Measurements from ENCODE around the gene GALNT12. TPM values are rescaled to one million over a fixed set of nuclear protein-coding genes. Genes with fewer than 3 reads are reported as not detected.

GALNT12 gene
- total RNA-seq, 1 donor from 2014 or later: 0.55 TPM

DNA sequence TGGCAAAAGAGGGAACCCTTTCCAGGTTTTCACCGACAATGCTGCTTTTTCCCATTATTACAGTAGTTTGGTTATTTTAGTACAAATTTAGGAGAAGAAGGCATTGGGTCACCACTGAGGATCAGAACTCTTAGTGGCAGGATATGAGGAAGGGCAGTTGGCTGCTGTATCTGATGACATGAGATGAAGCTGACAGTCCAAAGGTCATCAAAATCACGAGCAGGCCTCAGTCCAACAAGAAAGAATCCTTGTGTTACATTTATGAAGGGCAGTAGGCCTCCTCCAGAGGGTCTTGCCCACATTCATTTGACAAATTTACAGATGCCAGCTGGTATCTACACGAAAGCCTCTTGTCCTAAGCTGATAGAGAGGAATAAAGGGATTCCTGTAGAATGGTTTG is 86.7 kb downstream of the GALNT12 start:
- intact Hi-C loops (cut with micrococcal nuclease): no loop called here
- DNase-seq: no peak
- no peaks in the 10 kb centered on the region for H3K36me3 ChIP-seq
- TF ChIP-seq, protein P1, sequence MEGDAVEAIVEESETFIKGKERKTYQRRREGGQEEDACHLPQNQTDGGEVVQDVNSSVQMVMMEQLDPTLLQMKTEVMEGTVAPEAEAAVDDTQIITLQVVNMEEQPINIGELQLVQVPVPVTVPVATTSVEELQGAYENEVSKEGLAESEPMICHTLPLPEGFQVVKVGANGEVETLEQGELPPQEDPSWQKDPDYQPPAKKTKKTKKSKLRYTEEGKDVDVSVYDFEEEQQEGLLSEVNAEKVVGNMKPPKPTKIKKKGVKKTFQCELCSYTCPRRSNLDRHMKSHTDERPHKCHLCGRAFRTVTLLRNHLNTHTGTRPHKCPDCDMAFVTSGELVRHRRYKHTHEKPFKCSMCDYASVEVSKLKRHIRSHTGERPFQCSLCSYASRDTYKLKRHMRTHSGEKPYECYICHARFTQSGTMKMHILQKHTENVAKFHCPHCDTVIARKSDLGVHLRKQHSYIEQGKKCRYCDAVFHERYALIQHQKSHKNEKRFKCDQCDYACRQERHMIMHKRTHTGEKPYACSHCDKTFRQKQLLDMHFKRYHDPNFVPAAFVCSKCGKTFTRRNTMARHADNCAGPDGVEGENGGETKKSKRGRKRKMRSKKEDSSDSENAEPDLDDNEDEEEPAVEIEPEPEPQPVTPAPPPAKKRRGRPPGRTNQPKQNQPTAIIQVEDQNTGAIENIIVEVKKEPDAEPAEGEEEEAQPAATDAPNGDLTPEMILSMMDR (IDR thresholded peaks at IDR 0.05; ENCODE audit: borderline replicate concordance): no peak
- H3K27me3 ChIP-seq (ENCODE audit: low read depth): no peaks in the 10 kb centered on the region
- H3K4me1 ChIP-seq: peaks cover 35% of the 10 kb centered on the region
- no peak overlapping the region for H3K4me3 ChIP-seq
- H3K9me3 ChIP-seq (replicated peaks): peaks cover 18% of the 10 kb centered on the region
- H3K27ac ChIP-seq (replicated peaks): peak overlapping the region; percentile 69

DNA sequence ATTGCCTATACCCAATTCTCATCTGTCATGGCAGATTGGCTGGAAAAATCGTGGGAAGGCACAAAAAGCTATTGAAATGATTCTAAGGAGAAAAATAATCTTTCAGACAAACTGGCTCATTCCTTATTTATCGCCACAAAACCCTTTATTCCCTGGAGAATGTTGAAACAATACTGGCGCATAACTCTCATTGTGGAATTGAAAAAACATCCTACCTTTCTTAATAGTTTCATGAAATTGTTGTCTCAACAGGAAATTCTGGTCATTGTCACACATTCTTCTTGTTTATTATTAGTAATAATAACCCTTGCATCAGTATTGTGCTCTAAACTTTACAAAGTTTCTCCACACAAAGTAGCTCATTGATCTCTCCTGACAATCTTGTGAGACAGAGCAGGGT is 87.3 kb downstream of the GALNT12 start:
- Histone ChIP-seq H3K4me1 (peaks cover 29% of the 10 kb centered on the region), H3K27ac (replicated peaks) (peak overlapping the region; percentile 69)
- intact Hi-C loops (cut with micrococcal nuclease): no loop called here

DNA sequence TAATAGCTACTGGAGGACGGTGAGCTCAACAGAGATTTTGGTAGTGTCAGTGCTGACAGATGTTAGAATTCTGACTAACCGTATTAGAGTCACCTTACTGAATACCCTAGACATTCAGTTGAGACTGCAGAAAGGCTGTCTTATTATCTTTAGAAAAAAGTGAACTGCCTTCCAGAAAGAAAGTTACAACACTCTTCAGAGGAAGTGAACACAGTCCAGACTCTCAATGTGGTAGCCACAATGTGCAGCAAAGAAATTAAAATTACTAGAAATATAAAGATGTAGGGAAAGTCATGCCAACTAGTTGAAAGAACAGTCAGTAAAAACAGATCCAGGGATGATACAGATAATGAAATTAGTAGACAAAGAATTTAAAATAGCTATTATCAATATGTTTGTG is 89.2 kb downstream of the GALNT12 start:
- H3K4me1 ChIP-seq: peaks cover 23% of the 10 kb centered on the region

More for the DNA sequence above, 87.3 kb downstream of the GALNT12 start:
- no peak overlapping the region for H3K4me3 ChIP-seq
- peaks cover 18% of the 10 kb centered on the region for H3K9me3 ChIP-seq (replicated peaks)
- H3K36me3 ChIP-seq: no peaks in the 10 kb centered on the region
- no peaks in the 10 kb centered on the region for H3K27me3 ChIP-seq (ENCODE audit: low read depth)
- TF ChIP-seq, protein P1 (IDR thresholded peaks at IDR 0.05; ENCODE audit: borderline replicate concordance): no peak
- no peak for DNase-seq

DNA sequence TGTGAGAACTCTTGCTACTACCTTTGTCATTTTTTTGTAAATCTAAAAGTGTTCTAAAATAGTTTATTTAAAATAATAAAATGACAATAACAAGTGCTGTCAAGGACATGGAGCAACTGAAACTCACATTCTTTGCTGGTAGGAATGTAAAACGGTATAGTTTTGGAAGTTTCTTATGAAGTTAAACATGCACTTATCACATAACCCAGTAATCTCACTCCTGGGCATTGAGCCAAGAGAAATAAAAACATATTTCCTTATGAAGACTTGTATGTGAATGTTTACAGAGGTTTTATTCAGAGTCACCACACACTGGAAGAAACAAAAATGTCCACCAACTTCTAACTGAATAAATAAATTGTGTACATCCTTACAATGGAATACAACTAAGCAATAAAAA is 90.3 kb downstream of the GALNT12 start:
- Histone ChIP-seq H3K27me3 (ENCODE audit: low read depth) (no peaks in the 10 kb centered on the region), H3K4me1 (peaks cover 23% of the 10 kb centered on the region)

More for the DNA sequence above, 89.2 kb downstream of the GALNT12 start:
- TF ChIP-seq, protein P1 (IDR thresholded peaks at IDR 0.05; ENCODE audit: borderline replicate concordance): no peak
- no peak for DNase-seq
- Histone ChIP-seq H3K36me3 (no peaks in the 10 kb centered on the region), H3K27me3 (ENCODE audit: low read depth) (no peaks in the 10 kb centered on the region), H3K9me3 (replicated peaks) (peaks cover 18% of the 10 kb centered on the region), H3K4me3 (no peak overlapping the region), H3K27ac (replicated peaks) (no peak overlapping the region)
- intact Hi-C loops (cut with micrococcal nuclease): no loop called here

DNA sequence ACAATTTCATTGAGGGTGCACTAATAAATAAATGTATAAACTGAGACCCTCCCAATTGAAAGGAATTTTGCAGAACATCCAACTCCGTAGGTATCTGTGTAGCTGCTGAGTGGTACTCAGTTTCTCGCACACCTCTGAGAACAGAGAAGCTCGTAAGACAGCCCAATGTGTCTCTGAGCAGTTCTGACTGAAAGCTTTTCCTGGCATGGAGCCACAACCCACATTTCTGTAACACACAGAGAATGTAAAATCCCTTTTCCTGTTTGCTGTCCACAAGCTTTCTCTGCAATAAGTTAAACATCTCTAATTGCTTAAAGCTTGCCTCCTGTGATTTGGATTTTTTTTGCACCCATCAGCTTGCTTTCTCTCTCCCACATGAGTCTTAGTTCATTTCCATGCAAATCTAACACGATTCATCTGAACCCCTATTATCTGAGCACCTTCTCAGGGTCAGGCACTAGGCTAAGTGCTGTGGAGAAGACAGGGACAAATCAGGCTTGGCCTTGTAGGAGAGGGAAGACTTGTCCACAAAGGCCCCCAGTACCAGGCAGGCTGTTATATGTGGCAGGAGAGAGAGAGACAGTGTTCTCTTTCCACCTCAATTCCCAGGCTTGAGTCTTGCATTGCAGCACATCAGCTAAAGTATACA is 92.1 kb downstream of the GALNT12 start:
- H3K36me3 ChIP-seq: no peaks in the 10 kb centered on the region
- H3K27ac ChIP-seq (replicated peaks): no peak overlapping the region
- peaks cover 18% of the 10 kb centered on the region for H3K9me3 ChIP-seq (replicated peaks)
- no peak for DNase-seq
- TF ChIP-seq, protein P1 (IDR thresholded peaks at IDR 0.05; ENCODE audit: borderline replicate concordance): no peak
- no peaks in the 10 kb centered on the region for H3K27me3 ChIP-seq (ENCODE audit: low read depth)
- peaks cover 22% of the 10 kb centered on the region for H3K4me1 ChIP-seq
- intact Hi-C loops (cut with micrococcal nuclease): no loop called here
- H3K4me3 ChIP-seq: no peak overlapping the region

More for the DNA sequence above, 90.3 kb downstream of the GALNT12 start:
- peaks cover 18% of the 10 kb centered on the region for H3K9me3 ChIP-seq (replicated peaks)
- no peak overlapping the region for H3K27ac ChIP-seq (replicated peaks)
- no peaks in the 10 kb centered on the region for H3K36me3 ChIP-seq
- H3K4me3 ChIP-seq: no peak overlapping the region
- DNase-seq: no peak
- intact Hi-C loops (cut with micrococcal nuclease): no loop called here
- TF ChIP-seq, protein P1 (IDR thresholded peaks at IDR 0.05; ENCODE audit: borderline replicate concordance): no peak

Other genes starting within 250 kb of the GALNT12 start
- gene GABBR2, start 98.7 kb upstream of the GALNT12 start, total RNA-seq: 1.1 TPM
- gene ANKS6, start 11.1 kb upstream of the GALNT12 start, total RNA-seq: 4.8 TPM
- gene COL15A1, start 136.2 kb downstream of the GALNT12 start, total RNA-seq: 45.4 TPM